IMR-90 (cell line): Measurements from ENCODE around the gene GORASP1. TPM values are rescaled to one million over a fixed set of nuclear protein-coding genes. Genes with fewer than 3 reads are reported as not detected.

Source experiments
- ATAC-seq: fragments of 200-7000 bp; cut with Tn5 transposase; 2 replicates; pipeline ENCODE4 v1.9.1; 2020; ENCODE audit warnings: low read depth, mild to moderate bottlenecking, moderate library complexity
- BruUV-seq: library from RNA; stranded (reverse); fragments of 400-500 nt; replicated peaks from 2 replicates; lab custom pipeline; 2021; lab: Mats Ljungman, UMichigan
- CTCF ChIA-PET: fragments of 300-600 bp; formaldehyde crosslinking; extraction: SDS; loops from one replicate; lab custom pipeline; 2021; ENCODE audit warnings: antibody characterized with exemption; lab: Yijun Ruan, JAX
- POLR2A ChIA-PET: fragments of 300-600 bp; sonication (Branson Sonifier 250); formaldehyde crosslinking; loops from one replicate; lab custom pipeline; 2022; ENCODE audit warnings: antibody characterized with exemption; ENCODE audit not compliant: unreplicated experiment; lab: Charles Lee
- DNase-seq: peaks from one replicate; pipeline ENCODE4 v3.0.0; 2013
- H2AFZ ChIP-seq: replicated peaks from 2 replicates; pipeline ENCODE3; 2013; ENCODE audit warnings: low read length, mild to moderate bottlenecking; ENCODE audit not compliant: poor library complexity
- H2AK5ac ChIP-seq: 2 replicates; pipeline ENCODE4 v1.6.1; 2013; ENCODE audit warnings: low read depth, low read length, inconsistent platforms
- H2AK9ac ChIP-seq: replicated peaks from 2 replicates; pipeline ENCODE3; 2013; ENCODE audit warnings: mild to moderate bottlenecking, low read depth, low read length, moderate library complexity; ENCODE audit not compliant: poor library complexity
- H2BK120ac ChIP-seq: 2 replicates; pipeline ENCODE4 v1.6.1; 2013; ENCODE audit warnings: low read depth, low read length, inconsistent platforms
- H2BK15ac ChIP-seq: 3 replicates; pipeline ENCODE4 v1.6.1; 2013; ENCODE audit warnings: low read depth, low read length, inconsistent platforms
- H2BK20ac ChIP-seq: 2 replicates; pipeline ENCODE4 v1.6.1; 2013; ENCODE audit warnings: low read depth, mild to moderate bottlenecking, inconsistent platforms, low read length, moderate library complexity
- H2BK5ac ChIP-seq: 2 replicates; pipeline ENCODE4 v1.6.1; 2013; ENCODE audit warnings: mild to moderate bottlenecking, low read depth, low read length, inconsistent platforms; ENCODE audit not compliant: poor library complexity, severe bottlenecking
- H3K14ac ChIP-seq: replicated peaks from 2 replicates; pipeline ENCODE4 v1.6.1; 2013; ENCODE audit warnings: low read depth, low read length, inconsistent platforms
- H3K18ac ChIP-seq: 2 replicates; pipeline ENCODE4 v1.6.1; 2013; ENCODE audit warnings: low read depth, low read length, control low read depth
- H3K23ac ChIP-seq: 2 replicates; pipeline ENCODE4 v1.6.1; 2013; ENCODE audit warnings: low read depth, low read length, inconsistent platforms
- H3K27ac ChIP-seq: 2 replicates; pipeline ENCODE4 v1.5.1; 2013; ENCODE audit warnings: mild to moderate bottlenecking, control low read depth, low read length; ENCODE audit not compliant: insufficient read depth
- H3K27me3 ChIP-seq: 2 replicates; pipeline ENCODE4 v1.6.1; 2013; ENCODE audit warnings: low read length; ENCODE audit not compliant: control insufficient read depth, insufficient read depth
- H3K36me3 ChIP-seq: 2 replicates; pipeline ENCODE4 v1.6.1; 2013; ENCODE audit warnings: low read length, mixed read lengths; ENCODE audit not compliant: control insufficient read depth, insufficient read depth
- H3K4ac ChIP-seq: 2 replicates; pipeline ENCODE4 v1.6.1; 2013; ENCODE audit warnings: low read depth, low read length, inconsistent platforms
- H3K4me1 ChIP-seq: 2 replicates; pipeline ENCODE4 v1.6.1; 2013; ENCODE audit warnings: low read length, mixed read lengths; ENCODE audit not compliant: control insufficient read depth, insufficient read depth
- H3K4me2 ChIP-seq: 2 replicates; pipeline ENCODE4 v1.6.1; 2013; ENCODE audit warnings: low read depth, mild to moderate bottlenecking, control low read depth, low read length, moderate library complexity
- H3K4me3 ChIP-seq: 2 replicates; pipeline ENCODE4 v1.5.1; 2013; ENCODE audit warnings: low read depth, mild to moderate bottlenecking, control low read depth, low read length, moderate library complexity; ENCODE audit not compliant: insufficient read depth
- H3K56ac ChIP-seq: 2 replicates; pipeline ENCODE4 v1.6.1; 2013; ENCODE audit warnings: low read length, inconsistent platforms; ENCODE audit not compliant: insufficient read depth; ENCODE audit errors: extremely low read depth
- H3K79me1 ChIP-seq, 2 experiments: 2 replicates each; pipeline ENCODE4 v1.6.1; 2013; ENCODE audit warnings: low read length in 2 of 2, inconsistent platforms in 1 of 2, low read depth in 1 of 2
- H3K9ac ChIP-seq: 2 replicates; pipeline ENCODE4 v1.6.1; 2013; ENCODE audit warnings: low read depth, low read length, control low read depth
- H3K9me1 ChIP-seq: 2 replicates; pipeline ENCODE4 v1.6.1; 2013; ENCODE audit warnings: low read length, inconsistent platforms; ENCODE audit not compliant: insufficient read depth
- H3K9me3 ChIP-seq: 2 replicates; pipeline ENCODE4 v1.6.1; 2013; ENCODE audit warnings: low read length; ENCODE audit not compliant: control insufficient read depth, insufficient read depth
- H4K20me1 ChIP-seq: 2 replicates; pipeline ENCODE4 v1.6.1; 2013; ENCODE audit warnings: low read length, inconsistent platforms; ENCODE audit not compliant: insufficient read depth
- H4K5ac ChIP-seq: 2 replicates; pipeline ENCODE4 v1.6.1; 2013; ENCODE audit warnings: mild to moderate bottlenecking, low read depth, low read length, control low read depth
- H4K8ac ChIP-seq, 2 experiments: 2 replicates each; pipeline ENCODE4 v1.6.1; 2013; ENCODE audit warnings: low read depth in 2 of 2, low read length in 2 of 2, control low read depth in 1 of 2, inconsistent platforms in 1 of 2
- H4K91ac ChIP-seq: 2 replicates; pipeline ENCODE4 v1.6.1; 2013; ENCODE audit warnings: low read depth, low read length, inconsistent platforms; ENCODE audit not compliant: insufficient read depth
- BHLHE40 ChIP-seq: fragments of 150-350 bp; IDR thresholded peaks from 2 replicates; pipeline ENCODE4 v1.6.1; 2016; ENCODE audit warnings: mild to moderate bottlenecking, low read depth, low read length
- MAFK ChIP-seq: IDR thresholded peaks from 2 replicates; pipeline ENCODE4 v1.6.1; 2012; ENCODE audit warnings: low read depth, low read length, improper control_type of control experiment
- MXI1 ChIP-seq: IDR thresholded peaks from 2 replicates; pipeline ENCODE4 v1.6.1; 2012; ENCODE audit warnings: low read depth, mild to moderate bottlenecking, low read length, moderate library complexity, borderline replicate concordance
- POLR2A ChIP-seq: IDR thresholded peaks from 2 replicates; pipeline ENCODE4 v1.6.1; 2012; ENCODE audit warnings: mild to moderate bottlenecking, low read depth, low read length
- RAD21 ChIP-seq: IDR thresholded peaks from 2 replicates; pipeline ENCODE4 v1.6.1; 2012; ENCODE audit warnings: low read length, improper control_type of control experiment
- RCOR1 ChIP-seq: IDR thresholded peaks from 2 replicates; pipeline ENCODE4 v1.6.1; 2012; ENCODE audit warnings: mild to moderate bottlenecking, low read length, improper control_type of control experiment; ENCODE audit not compliant: insufficient replicate concordance
- RFX5 ChIP-seq: IDR thresholded peaks from 2 replicates; pipeline ENCODE4 v1.8.0; 2012; ENCODE audit warnings: low read depth, mild to moderate bottlenecking, low read length, moderate library complexity
- USF2 ChIP-seq: fragments of 150-350 bp; IDR thresholded peaks from 2 replicates; pipeline ENCODE4 v1.6.1; 2017; ENCODE audit warnings: mild to moderate bottlenecking, antibody characterized with exemption, low read length, low read depth
- WGBS, 2 experiments: methylation state at CpG; one replicate each; pipeline versions ENCODE4 v1.1.5 to v1.1.7; 2013; ENCODE audit warnings: missing lambda C conversion rate in 2 of 2; ENCODE audit not compliant: insufficient read length in 1 of 2; ENCODE audit errors: extremely low coverage in 2 of 2; 5-methylcytosine and 5-hydroxymethylcytosine counted together
- dilution Hi-C: fragments of 300-500 bp; cut with HindIII; formaldehyde crosslinking; loops from one replicate; pipeline ENCODE4 v1.14.3; 2018; ENCODE audit warnings: low sequenced_read_pairs; ENCODE audit not compliant: unreplicated experiment
- in situ Hi-C: fragments of 300-500 bp; cut with MboI; formaldehyde crosslinking; loops from 3 replicates; pipeline ENCODE4 v1.14.3; 2019; ENCODE audit warnings: low sequenced_read_pairs, inconsistent platforms, mixed read lengths
- intact Hi-C: fragments of 100-400 bp; cut with micrococcal nuclease; formaldehyde crosslinking; loops from 2 replicates; pipeline ENCODE4 v1.10.0; 2022
- polyA plus RNA-seq, 3 experiments: library from polyadenylated mRNA; depleted of rRNA; stranded (reverse); fragments of >200 nt; gene quantifications; 2 replicates each; pipeline ENCODE4 v1.2.3, GENCODE V29; 2012; ENCODE audit warnings: low replicate concordance in 1 of 3
- total RNA-seq: library from RNA; depleted of rRNA; stranded (reverse); fragments of >200 nt; gene quantifications from 2 replicates; pipeline ENCODE4 v1.2.3, GENCODE V29; 2012
- TF ChIP-seq, protein P1 (sequence below): fragments of 150-350 bp; IDR thresholded peaks from 2 replicates; pipeline ENCODE4 v1.6.1; 2016; ENCODE audit warnings: low read depth, mild to moderate bottlenecking, low read length, moderate library complexity, borderline replicate concordance
- TF ChIP-seq, protein P2 (sequence below): conservative IDR thresholded peaks from 2 replicates; pipeline ENCODE4 v1.5.1; 2012; ENCODE audit warnings: mild to moderate bottlenecking, low read depth, low read length, improper control_type of control experiment

GORASP1 gene
- total and polyA plus RNA-seq, 2 of the 4 experiments (the other 2 are of a cell fraction), result 35.0 to 56.6 TPM

GRCh38 chr3:39150148-39150802 is 42.8 kb upstream of the GORASP1 start:
- Histone ChIP-seq H4K20me1 (peaks cover 70% of the 10 kb centered on the region), H3K4me3 (peak overlapping the region; percentile 9; the same call in 1 of the 2 replicates), H3K56ac (peak overlapping the region; percentile 90), H2AK5ac (peak overlapping the region; percentile 88), H2BK120ac (peak overlapping the region; percentile 66), H3K27me3 (no peaks in the 10 kb centered on the region), H3K14ac (peak overlapping the region; percentile 82), H3K23ac (peak overlapping the region; percentile 90), H2AFZ (no peak overlapping the region), H3K4me1 (peaks cover 54% of the 10 kb centered on the region), H4K91ac (peak overlapping the region; percentile 70), H3K4ac (peak overlapping the region; percentile 87), H4K5ac (peak overlapping the region; percentile 23), H3K9me3 (no peaks in the 10 kb centered on the region), H3K9me1 (peaks cover 35% of the 10 kb centered on the region), H4K8ac (peak overlapping the region in 1 of 2 experiments; percentile 58; a peak in 1 of 4 replicates), H2BK20ac (peak overlapping the region; percentile 50), H3K9ac (peak overlapping the region; percentile 46), H2BK5ac (peak overlapping the region; percentile 77), H3K36me3 (peaks cover 5% of the 10 kb centered on the region), H3K18ac (peak overlapping the region; percentile 34; the same call in 1 of the 2 replicates), H2AK9ac (peak overlapping the region; percentile 10), H3K79me1 (peaks cover 6 to 65% of the 10 kb centered on the region in 2 experiments; a peak in 3 of 4 replicates), H3K27ac (peak overlapping the region; percentile 74), H2BK15ac (peak overlapping the region; percentile 73; the same call in 2 of the 3 replicates), H3K4me2 (peak overlapping the region; percentile 74)
- POLR2A ChIA-PET, result no interaction called here
- CTCF ChIA-PET, result interaction anchor here (0.5 to 1.5 kb wide), 3 partner anchors 24 to 144 kb away, joined by 3 to 6 read pairs (median 4); no protein-coding TSS in a partner anchor
- no CpG with 5 or more reads among the region's 5 CpGs for WGBS, 2 experiments
- dilution Hi-C loops (no loop called here), in situ Hi-C loops (no loop called here), intact Hi-C loops (no loop called here)
- BruUV-seq, result no TSS peak
- DNase-seq (no peak), ATAC-seq (no peak)
- no peak for TF ChIP-seq POLR2A
- TF ChIP-seq MXI1, result no peak
- no peak for TF ChIP-seq RFX5
- TF ChIP-seq USF2, result no peak
- no peak for TF ChIP-seq RCOR1
- no peak for TF ChIP-seq MAFK
- TF ChIP-seq, protein P1, sequence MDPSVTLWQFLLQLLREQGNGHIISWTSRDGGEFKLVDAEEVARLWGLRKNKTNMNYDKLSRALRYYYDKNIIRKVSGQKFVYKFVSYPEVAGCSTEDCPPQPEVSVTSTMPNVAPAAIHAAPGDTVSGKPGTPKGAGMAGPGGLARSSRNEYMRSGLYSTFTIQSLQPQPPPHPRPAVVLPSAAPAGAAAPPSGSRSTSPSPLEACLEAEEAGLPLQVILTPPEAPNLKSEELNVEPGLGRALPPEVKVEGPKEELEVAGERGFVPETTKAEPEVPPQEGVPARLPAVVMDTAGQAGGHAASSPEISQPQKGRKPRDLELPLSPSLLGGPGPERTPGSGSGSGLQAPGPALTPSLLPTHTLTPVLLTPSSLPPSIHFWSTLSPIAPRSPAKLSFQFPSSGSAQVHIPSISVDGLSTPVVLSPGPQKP, result no peak
- TF ChIP-seq RAD21, result no peak
- no peak for TF ChIP-seq BHLHE40
- TF ChIP-seq, protein P2, sequence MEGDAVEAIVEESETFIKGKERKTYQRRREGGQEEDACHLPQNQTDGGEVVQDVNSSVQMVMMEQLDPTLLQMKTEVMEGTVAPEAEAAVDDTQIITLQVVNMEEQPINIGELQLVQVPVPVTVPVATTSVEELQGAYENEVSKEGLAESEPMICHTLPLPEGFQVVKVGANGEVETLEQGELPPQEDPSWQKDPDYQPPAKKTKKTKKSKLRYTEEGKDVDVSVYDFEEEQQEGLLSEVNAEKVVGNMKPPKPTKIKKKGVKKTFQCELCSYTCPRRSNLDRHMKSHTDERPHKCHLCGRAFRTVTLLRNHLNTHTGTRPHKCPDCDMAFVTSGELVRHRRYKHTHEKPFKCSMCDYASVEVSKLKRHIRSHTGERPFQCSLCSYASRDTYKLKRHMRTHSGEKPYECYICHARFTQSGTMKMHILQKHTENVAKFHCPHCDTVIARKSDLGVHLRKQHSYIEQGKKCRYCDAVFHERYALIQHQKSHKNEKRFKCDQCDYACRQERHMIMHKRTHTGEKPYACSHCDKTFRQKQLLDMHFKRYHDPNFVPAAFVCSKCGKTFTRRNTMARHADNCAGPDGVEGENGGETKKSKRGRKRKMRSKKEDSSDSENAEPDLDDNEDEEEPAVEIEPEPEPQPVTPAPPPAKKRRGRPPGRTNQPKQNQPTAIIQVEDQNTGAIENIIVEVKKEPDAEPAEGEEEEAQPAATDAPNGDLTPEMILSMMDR, result no peak
